NCI-H1436 (cell line): ENCODE measurements around the gene NFATC2.
"Not testable (repeated sequence)": the region's sequence is repeated elsewhere in the genome, so short reads cannot be mapped to it uniquely, and the experiment has no call there.

Experiments
- DNase-seq: peaks from one replicate; lab custom pipeline; 2025; lab: John Stamatoyannopoulos, UW

The NFATC2 gene

DNA sequence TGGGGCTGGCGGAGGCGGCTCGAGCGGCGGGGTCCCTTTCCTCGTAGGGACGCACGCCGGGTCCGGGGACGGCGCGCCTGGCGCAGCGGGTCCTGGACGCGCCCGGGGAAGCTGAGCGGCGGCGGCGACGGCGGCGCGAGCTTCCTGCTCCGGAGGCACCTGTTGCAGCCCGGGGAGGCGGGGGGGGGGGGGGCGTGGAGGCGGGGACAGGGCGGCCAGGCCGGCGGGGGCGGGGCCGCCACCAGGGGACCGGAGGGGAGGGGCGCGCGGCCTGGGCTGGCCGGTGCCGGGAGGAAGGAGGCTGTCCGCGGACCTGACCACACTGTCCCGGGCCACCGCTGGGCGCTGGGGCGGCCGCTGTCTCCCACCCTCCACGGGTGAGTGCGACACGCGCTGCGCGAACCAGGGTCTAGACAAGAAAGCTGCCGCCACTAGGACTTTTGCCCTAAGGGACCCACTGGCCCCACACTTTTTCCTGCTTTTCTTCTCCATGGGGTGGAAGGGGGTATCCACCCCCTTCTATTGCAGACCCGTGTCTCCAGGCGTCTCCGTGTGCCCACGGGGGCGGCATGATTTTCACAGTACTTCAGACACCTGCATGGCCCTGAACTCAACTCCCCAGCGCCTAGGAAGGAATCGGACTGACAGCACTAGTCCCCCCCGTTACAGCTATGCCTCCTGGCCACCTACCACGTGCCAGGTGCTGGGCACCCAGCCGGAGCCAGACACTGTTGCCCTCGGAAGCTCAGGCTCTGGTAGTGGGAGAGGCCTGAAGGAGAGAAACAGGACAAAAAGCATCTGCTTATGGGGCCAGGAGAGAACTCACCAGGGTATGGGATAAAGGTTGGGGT is at the start of gene NFATC2:
Gene NFATC2, minus strand, starts transcription at position 149 of the 851 bp plus-strand sequence. CDS start 220 bp downstream, outside the sequence.
- no peak for DNase-seq

DNA sequence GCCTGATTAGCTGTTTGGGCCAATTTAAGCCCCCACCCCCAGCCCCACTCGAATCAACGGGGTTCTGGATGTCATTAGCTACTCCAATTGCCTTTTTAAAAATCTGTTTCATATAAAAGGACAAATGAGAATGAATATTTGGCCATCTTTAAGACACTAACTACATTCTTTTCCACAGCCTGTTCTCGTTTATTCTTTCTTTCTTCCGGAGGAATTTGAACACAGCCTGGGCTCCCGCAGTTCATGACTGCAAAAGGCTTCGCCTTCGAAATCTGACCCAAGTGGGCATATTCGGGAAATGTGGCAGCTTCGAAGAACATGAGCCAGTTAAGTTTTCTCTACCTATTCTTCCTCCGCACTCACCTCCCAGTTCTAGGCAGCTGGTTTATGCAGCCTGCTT is 49.4 kb upstream of the NFATC2 start:
- DNase-seq: no peak

DNA sequence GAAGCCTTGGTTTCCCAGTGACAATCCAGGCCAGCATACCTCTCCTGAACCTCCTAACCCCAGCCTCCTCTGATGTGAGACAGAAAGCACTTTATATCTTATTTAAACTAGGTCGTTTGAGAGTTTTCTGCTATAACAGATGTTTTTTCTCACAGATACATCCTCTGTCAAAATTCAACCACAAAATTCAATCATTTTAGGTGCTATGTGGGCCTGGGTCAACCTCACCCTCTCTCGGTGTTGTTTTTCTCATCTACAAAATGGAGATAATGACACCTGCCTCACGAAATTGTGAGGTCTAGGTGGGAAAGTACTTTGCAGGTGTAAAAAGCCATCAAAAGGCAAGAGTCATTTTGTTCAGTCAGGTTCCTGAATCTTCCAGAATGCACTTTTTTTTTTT is 46.2 kb upstream of the NFATC2 start:
- DNase-seq: no peak

DNA sequence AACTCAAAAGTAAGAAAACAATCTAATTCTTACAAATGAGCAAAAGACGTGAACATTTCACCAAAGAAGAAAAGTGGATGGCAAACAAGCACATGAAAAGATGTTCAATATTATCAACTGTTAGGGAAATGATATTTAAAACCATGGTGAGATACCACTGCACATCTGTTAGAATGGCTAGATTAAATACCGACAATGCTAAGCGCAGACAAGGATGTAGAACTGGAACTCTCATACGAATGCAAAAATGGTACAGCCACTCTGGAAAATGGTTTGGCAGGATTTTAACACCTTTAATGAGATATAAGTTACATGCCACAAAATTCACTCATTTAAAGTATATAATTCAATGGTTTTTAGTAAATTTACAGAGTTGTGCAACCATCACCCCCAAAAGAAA is 44.6 kb upstream of the NFATC2 start:
- no peak for DNase-seq

DNA sequence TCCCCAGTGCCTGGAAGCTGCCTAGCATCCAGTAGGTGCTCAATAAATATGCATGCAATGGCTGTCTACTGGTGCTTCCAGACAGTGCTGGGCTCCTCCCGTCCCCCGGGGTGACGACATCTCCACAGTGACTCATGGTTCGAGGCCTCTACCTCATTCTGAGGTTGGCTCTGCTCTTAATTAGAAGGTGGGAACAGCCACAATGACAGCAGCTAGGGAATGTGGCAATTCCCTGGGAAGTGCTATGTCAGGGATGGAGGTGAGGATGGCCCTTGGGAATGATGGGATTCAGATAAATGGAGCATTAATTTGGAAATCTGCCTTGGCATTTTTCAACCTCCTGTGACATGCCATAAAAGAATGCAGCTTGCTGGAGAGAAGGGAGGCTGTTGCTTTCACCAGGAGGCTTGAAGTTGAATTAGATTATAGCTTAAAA is 43.5 kb upstream of the NFATC2 start:
- DNase-seq: no peak

DNA sequence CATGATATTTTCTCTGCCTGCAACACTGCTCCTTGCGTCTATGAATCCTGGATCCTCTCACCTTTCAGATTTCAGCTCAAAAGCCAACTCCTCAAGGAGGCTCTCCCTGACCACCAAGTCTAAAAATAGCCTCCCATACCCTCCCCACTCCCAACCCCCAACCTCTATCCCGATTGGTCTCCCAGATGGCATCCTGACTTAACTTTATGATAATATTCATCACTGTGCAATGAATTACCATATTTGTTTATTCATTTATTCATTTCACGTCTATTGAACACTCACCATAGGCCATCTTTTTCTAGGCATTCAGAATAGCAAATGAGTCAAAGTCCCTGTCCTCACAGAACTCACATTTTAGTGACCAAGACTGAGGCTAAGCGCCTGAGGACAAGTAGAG is 42.6 kb upstream of the NFATC2 start:
- no peak for DNase-seq

DNA sequence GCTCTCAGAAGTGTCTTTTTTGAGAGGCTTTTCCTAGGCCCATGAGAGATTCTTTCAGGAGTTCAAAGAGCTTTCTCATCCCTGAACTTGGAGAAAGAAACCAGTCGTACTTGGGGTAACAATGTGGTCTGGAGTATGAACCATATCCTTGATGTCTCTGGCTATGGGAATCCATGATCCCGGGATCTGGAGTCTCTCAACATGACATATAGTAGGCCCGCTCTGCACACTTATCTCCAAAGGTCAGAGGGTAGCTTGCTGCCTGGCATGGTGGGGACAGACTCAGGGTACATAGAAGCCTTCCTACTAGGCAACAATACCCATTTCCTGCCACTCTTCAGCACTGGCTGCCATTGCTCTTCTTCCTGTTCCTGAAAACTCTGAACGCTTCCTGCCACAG is 42.2 kb upstream of the NFATC2 start:
- no peak for DNase-seq

DNA sequence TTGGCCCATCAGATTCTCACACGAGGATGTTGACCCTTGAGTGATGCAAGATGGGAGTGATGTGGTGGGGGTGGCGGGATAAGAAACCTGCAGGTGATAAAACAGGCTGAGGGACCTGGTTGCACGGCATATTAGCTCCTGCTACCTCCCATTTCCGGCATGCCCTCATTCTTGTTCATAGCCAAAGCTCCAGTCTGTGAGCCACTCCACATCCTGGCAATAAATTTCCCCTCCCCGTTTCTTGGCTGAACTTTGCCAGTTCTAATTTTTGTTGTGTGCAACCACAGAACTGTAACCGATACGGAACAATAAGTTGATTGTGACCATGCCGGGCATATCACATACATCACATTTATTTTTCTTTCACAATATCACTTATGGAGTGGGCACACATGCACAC is 41.6 kb upstream of the NFATC2 start:
- DNase-seq: no peak

DNA sequence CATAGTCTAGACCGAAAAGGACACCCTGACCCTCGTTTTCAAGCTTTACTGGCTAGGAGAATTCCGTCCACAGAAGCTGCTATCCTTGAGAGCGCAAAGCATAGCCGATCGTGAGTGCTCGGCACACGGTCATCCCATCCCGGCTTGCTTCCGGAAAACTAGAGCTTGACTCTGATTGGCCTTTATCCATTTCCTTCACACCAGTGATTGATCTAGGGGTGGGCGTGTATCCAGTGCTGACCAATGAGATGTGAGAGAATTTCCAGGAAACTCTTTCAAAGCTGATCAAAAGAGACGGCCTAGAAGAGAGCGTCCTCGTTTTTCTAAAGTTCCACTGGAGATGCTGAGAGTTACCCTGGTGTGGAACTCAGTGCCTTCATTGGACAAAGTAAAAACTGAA is 41.0 kb upstream of the NFATC2 start:
- peak; percentile 15 for DNase-seq

DNA sequence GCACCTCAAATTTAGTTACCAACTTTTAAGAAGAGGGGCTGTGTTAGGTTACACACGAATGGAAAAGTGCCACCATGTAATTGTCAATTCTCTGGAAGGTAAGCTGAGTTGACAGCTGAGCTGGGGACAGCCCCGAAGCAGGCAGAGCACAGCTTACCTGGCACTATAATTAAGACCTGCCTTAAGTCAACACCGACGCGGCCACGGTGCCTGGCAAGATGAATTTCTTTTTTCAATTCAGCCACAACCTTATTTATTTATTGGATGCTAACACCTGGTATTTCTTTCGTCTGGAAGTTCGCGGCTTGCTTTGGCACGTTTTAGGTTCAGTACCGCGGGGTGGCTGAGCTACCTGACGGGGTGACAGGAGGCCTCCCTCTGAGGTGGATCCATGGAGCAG is 40.6 kb upstream of the NFATC2 start:
- no peak for DNase-seq

DNA sequence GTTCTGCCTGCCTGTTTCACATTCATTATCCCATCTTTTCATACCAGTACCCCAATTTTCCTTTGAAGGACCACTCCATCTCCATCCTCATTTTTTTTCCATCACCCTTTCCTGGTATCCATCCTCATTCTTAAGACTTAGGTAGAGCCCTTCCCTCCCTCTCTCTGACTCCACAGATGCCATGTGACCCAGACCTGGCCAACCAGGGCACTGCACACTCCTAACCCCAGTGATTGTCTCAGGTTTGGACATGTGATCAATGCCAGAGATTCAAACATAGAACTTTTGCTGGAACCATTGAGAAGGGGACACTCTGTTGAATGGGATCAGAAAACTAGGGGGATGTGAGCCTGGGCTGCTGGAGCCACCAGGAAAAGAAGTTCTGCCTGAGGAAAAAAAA is 39.1 kb upstream of the NFATC2 start:
- DNase-seq: no peak

DNA sequence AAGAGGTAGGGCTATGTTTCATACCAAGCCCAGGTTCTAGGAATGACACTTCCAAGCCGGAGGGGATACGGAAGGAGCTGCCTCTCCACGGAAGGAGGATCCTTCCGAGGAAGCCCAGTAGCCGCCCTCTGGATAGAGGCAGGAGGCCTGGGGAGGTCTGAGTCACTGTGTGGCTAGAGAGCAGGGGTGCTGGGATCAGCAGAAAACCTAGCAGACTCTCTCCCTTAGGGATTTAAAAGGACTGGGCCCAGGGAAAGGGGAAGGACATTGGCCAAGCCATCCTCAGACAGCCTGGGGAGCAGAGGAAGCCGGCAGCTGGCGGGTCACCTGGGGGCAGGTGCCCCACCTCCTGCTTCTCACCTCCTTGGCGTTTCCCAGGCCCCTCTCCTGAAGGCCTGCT is 36.6 kb upstream of the NFATC2 start:
- no peak for DNase-seq

DNA sequence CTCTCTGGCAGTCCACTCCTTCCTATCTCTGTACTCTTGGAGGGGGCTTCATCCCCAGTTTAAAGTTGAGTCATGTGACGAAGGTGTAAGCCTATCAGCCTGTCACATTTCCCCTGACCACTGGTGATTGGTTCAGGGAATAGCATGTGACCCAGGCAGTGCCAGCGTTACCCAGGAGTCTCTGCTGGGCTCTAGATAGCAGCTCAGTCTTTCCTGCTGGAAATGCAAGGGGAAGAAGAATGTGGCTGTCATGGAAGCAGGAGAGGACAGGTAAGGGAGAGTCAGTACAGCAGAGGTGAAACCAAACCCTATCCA is 35.6 kb upstream of the NFATC2 start:
- DNase-seq: no peak

DNA sequence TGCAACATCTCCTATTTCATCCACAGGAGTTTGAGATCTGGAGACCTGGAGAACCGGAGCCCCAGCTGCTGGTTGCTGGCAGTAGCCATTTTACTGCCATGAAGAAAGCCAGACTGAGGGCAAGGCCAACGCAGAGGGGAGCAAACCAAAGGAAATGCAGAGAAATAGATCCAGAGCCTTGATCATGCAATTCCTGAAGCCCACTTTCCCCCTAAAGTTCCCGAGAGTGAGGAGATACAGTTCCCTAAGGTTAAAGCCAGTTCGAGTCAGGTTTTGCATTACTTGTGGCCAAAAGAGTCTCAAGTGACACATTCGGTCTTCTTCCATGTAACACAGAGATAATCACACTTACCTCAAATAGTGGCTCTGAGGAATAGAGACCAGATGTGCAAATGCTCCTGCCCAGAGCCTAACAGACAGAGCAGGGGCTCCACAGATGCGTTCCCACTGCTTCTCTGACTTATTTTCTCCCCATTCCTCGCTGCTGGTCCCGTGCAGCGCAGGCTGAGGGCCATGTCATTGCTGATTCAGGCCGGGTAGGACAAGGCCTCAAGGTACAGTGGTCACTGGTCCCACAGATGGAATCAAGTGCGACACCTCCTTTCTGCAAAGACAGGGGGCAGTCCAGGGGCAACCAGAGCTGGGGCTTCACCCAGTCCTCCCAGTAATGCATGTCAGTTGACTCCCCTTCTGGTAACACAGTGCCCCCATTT is 35.1 kb upstream of the NFATC2 start:
- no peak for DNase-seq

DNA sequence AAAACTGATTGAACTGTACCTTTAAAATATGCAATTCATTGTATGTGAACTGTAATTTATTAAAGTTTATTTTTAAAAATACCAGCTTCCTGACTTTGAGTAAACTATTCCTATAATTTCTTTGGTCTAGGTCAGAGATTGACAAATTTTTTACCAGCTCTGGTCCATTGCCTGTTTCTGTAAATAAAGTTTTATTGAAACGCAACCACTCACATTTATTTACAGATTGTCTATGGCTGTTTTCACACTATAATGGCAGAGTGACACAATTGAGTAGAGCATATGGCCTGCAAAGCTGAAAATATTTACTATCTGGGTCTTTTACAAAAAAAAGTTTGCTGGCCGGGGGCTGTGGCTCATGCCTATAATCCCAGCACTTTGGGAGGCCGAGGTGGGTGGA is 33.0 kb upstream of the NFATC2 start:
- DNase-seq: no peak

DNA sequence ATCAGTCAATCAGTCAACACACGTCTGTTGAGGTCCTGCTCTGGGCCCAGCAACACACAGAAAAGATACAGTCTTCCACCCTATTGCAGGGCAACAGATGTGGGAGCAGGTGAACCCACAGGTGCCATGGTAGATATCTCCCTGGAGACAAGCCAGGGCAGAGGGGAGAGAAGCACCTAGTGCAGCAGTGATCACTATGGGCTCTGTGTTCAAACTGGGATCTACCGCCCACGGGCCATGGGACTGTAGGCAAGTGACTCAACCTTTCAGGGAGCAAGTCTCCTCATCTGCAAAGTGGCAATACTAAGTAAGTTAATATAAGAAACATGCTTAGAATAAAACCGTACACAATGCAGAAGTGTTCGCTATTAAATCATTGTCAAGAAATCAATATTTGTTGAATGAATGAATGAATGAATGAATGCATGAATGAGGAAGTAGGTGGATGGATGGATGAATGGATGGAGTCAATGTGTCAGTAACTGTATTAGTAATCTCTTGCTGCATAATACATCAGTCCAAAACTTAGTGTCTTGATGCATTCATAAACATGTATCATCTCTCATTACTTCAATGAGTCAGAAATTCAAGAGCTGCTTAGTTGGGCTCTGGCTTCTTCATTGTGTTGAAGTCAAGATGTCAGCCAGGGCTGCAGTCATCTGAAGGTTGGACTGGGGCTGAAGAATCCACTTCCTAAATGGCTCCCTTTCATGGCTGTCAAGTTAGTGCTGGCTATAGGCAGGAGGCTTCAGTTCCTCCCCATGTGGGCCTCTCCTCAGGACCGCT is 31.9 kb upstream of the NFATC2 start:
- no peak for DNase-seq

DNA sequence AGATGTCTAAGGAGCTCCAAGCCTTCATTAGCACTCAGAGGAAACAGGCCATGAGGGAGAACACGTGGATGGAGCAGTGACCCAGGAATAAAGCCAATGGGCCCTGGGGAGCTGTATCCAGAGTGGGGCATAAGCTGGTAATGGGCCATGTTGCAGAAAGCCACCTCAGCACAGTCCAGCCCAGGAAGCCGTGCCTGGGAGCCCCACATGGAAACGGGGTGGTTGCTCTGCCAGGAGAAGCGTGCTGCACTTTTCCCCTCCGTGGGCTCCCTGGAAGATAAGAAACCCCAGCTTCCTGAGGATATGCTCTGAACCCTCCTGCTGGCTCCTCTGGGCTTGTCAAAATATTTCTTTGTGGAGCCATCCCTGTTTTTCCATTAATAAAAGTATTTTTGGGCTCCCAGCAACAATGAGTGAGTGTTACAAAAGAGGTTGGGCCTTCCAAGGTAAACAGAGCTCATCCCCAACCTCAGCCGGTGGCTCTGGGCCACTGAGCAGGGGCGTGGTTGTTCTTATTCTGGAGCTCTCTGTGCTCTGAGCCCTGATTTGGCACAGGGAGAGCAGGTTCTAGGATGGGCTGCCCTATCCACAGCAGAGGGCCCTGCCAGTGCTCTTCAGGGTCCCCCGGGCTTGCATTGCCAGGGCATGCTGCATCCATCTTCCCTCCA is 31.2 kb upstream of the NFATC2 start:
- DNase-seq: no peak

DNA sequence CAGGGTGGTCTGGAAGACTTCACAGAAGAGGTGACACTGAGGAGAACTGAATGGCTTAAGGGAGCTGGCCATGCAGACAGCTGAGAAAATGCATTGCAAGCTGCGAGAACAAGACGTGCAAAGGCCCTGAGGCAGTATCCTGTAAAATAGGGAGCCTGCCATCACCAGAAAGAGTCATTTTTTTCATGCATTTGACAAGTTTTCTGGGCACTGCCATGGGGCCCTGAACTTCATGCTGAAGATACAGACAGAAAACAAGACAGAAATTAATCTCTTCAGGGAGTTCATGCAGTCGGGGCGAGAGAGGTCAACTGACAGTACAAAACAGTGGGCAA is 28.9 kb upstream of the NFATC2 start:
- DNase-seq: no peak

DNA sequence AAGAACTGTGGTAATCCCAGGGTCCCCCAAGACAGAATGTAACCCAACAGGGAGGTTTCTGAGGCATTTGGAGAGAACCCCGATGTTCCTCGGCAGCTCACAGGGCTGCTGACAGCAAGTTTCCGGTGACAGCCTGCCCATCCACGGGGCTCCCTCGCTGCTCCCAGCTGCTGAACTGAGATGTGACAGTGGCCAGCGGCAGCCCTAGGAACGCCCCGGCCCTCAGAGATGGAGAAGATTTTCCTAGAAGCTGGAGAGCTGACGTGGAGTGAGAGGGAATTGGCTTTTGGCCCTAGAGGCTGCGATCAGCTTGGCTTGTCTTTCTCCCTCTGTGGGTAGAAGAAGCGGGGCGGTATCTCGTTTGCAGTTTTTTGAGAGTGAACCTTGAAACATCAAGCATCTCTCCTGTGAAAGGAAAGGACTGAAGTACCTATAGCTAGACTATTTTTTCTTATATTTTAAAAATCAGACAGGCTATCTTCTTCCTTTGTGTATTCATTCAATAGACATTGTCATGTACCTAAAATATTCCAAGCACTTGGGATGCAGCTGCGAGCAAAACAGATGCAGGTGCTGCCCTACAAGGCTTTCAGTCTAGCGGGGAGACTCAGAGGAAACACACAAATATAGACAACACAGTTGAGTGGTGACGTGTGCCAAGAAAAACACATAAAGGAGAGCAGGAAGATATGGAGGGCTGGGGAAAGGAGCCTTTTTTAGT is 28.4 kb upstream of the NFATC2 start:
- DNase-seq: no peak

DNA sequence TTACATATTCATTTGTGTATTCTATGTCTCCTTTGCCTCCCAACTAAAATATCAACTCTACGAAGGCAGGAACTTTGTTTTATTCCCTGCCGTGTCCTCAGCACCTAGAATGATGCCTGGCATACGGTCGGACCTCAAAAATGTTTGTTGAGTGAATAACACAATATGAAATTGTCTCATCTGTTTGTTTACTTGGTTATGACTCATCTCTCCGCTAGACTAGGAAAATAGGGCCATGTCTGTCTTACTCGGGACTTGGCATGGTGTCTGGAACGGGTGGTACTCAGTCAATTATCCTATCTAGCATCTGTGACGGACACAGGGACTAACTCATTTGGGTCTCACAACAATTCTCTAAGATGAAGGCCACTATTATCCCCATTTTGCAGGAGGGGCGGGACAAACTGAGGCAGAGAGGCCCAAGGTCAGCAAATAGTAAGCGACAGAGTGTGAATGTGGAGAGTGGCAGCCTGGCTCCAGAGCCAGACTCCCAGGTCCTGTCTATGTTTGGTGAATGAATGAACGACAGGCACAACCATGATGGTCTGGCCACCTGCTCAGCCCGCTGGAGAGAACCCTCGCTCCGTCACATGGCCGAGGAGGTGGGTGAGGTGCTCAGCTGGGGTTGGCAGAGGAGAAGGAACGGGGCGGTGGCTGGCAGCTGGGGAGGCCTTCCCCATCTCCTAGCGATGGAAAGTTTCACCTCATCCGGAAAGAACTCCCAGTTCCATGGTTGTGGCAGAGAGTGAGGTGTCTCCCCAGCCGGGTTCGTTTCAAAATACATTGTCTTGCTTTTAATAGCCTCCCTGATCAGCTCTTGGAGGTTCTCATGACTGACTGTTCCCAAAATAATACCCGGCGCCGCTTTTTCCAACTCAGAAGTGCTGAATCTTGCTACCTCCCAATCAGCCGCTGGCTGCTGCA is 27.6 kb upstream of the NFATC2 start:
- no peak for DNase-seq

DNA sequence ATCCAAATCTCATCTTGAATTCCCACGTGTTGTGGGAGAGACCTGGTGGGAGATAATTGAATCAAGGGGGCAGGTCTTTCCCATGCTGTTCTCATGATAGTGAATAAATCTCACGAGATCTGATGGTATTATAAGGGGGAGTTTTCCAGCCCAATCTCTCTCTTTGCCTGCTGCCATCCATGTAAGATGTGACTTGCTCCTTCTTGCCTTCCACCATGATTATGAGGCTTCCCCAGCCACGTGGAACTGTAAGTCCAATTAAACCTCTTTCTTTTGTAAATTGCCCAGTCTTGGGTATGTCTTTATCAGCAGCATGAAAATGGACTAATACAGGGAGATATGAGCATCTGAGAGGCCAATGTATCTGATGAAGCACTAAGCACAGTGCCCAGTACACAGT is 26.0 kb upstream of the NFATC2 start:
- DNase-seq: not testable (repeated sequence)
